SU-DHL-6 (cell line): ENCODE results near the gene NRP2.

Experiments used
- H2AFZ ChIP-seq: fragments of 200-600 bp; sonication (generic); 2 replicates; pipeline ENCODE4 v1.6.1; 2014; ENCODE audit warnings: low read depth, mild to moderate bottlenecking, moderate library complexity, mixed read lengths, antibody characterized with exemption, low read length; ENCODE audit not compliant: severe bottlenecking
- H3F3A ChIP-seq: fragments of 200-600 bp; shearing (Covaris generic); 2 replicates; pipeline ENCODE4 v1.6.0; 2016; ENCODE audit warnings: antibody characterized with exemption, mild to moderate bottlenecking; ENCODE audit not compliant: insufficient read depth
- H3K27ac ChIP-seq: fragments of 200-600 bp; sonication (generic); 2 replicates; pipeline ENCODE4 v1.5.1; 2016; ENCODE audit warnings: low read depth, mild to moderate bottlenecking, low read length, moderate library complexity, mixed read lengths
- H3K27me3 ChIP-seq: fragments of 200-600 bp; sonication (generic), shearing (Covaris generic); 2 replicates; pipeline ENCODE4 v1.6.0; 2014; ENCODE audit warnings: mild to moderate bottlenecking, low read length
- H3K36me3 ChIP-seq: fragments of 200-600 bp; sonication (generic); 2 replicates; pipeline ENCODE4 v1.6.1; 2014; ENCODE audit warnings: mild to moderate bottlenecking, low read length, mixed read lengths
- H3K4me2 ChIP-seq: fragments of 300-600, 200-600 bp; shearing (Covaris generic), sonication (generic); 2 replicates; pipeline ENCODE4 v1.6.0; 2014; ENCODE audit warnings: low read length, low read depth, mild to moderate bottlenecking; ENCODE audit not compliant: poor library complexity, severe bottlenecking
- H3K4me3 ChIP-seq: fragments of 200-600 bp; sonication (generic); 2 replicates; pipeline ENCODE4 v1.5.1; 2014; ENCODE audit warnings: antibody characterized with exemption, low read length, mild to moderate bottlenecking, mixed read lengths; ENCODE audit not compliant: insufficient read depth, poor library complexity, severe bottlenecking
- H3K79me2 ChIP-seq: fragments of 200-600 bp; sonication (generic); 2 replicates; pipeline ENCODE4 v1.6.1; 2014; ENCODE audit warnings: mild to moderate bottlenecking, low read length, moderate library complexity; ENCODE audit not compliant: insufficient read depth
- H3K9ac ChIP-seq: fragments of 200-600 bp; sonication (generic); 2 replicates; pipeline ENCODE4 v1.7.0; 2014; ENCODE audit warnings: mild to moderate bottlenecking, low read length
- H3K9me2 ChIP-seq: fragments of 200-600 bp; sonication (generic); replicated peaks from 2 replicates; pipeline ENCODE4 v1.6.1; 2014; ENCODE audit warnings: low read length; ENCODE audit not compliant: insufficient read depth
- H3K9me3 ChIP-seq: fragments of 200-600 bp; sonication (generic); 2 replicates; pipeline ENCODE4 v1.6.1; 2014; ENCODE audit warnings: low read length, mixed read lengths; ENCODE audit not compliant: insufficient read depth
- H4K20me1 ChIP-seq: fragments of 200-600 bp; sonication (generic); 2 replicates; pipeline ENCODE4 v1.6.1; 2014; ENCODE audit warnings: low read depth, mild to moderate bottlenecking, antibody characterized with exemption, low read length, moderate library complexity, mixed read lengths
- EZH2phosphoT487 ChIP-seq: fragments of 200-600 bp; sonication (generic), shearing (Covaris generic); conservative IDR thresholded peaks from 2 replicates; pipeline ENCODE4 v1.6.1; 2018; ENCODE audit warnings: mild to moderate bottlenecking, antibody characterized with exemption, low read length, moderate library complexity, mixed read lengths
- TF ChIP-seq, protein P1 (sequence below): fragments of 200-600 bp; sonication (generic); IDR thresholded peaks from one replicate; pipeline ENCODE4 v1.5.1; 2017; ENCODE audit warnings: antibody characterized with exemption, mild to moderate bottlenecking, low read length, moderate library complexity; ENCODE audit not compliant: insufficient read depth, poor library complexity, severe bottlenecking

NRP2 gene

DNA sequence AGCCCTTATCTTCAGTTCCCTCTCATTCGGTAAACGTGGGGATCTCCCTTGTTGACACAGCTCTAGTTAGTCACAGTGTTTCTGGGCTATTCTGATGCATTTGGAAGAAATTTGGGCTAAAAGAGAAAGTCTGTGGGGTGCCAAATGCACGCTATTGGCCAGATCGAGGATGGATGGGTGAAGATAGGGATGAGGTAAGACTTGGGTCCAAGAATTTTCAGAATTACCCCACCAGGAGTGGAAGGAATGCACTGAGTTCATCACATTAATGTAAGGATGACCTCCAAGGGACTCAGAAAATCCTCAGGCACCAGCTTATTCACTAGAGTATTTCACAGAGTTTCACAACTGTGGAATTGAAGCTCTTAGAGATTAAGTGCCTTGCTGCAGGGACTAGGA, 49.3 kb downstream of the NRP2 start:
- H3K36me3 ChIP-seq, result no peaks in the 10 kb centered on the region
- H3K27me3 ChIP-seq, result no peaks in the 10 kb centered on the region
- H3K9me3 ChIP-seq, result no peaks in the 10 kb centered on the region
- no peaks in the 10 kb centered on the region for H3K79me2 ChIP-seq
- H2AFZ ChIP-seq, result no peak overlapping the region
- no peaks in the 10 kb centered on the region for H4K20me1 ChIP-seq
- no peaks in the 10 kb centered on the region for H3K9me2 ChIP-seq
- no peak overlapping the region for H3K9ac ChIP-seq
- no peak overlapping the region for H3K27ac ChIP-seq
- H3K4me2 ChIP-seq, result no peak overlapping the region
- TF ChIP-seq EZH2phosphoT487, result no peak
- TF ChIP-seq, protein P1, sequence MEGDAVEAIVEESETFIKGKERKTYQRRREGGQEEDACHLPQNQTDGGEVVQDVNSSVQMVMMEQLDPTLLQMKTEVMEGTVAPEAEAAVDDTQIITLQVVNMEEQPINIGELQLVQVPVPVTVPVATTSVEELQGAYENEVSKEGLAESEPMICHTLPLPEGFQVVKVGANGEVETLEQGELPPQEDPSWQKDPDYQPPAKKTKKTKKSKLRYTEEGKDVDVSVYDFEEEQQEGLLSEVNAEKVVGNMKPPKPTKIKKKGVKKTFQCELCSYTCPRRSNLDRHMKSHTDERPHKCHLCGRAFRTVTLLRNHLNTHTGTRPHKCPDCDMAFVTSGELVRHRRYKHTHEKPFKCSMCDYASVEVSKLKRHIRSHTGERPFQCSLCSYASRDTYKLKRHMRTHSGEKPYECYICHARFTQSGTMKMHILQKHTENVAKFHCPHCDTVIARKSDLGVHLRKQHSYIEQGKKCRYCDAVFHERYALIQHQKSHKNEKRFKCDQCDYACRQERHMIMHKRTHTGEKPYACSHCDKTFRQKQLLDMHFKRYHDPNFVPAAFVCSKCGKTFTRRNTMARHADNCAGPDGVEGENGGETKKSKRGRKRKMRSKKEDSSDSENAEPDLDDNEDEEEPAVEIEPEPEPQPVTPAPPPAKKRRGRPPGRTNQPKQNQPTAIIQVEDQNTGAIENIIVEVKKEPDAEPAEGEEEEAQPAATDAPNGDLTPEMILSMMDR, result no peak
- no peak overlapping the region for H3K4me3 ChIP-seq
- no peaks in the 10 kb centered on the region for H3F3A ChIP-seq

DNA sequence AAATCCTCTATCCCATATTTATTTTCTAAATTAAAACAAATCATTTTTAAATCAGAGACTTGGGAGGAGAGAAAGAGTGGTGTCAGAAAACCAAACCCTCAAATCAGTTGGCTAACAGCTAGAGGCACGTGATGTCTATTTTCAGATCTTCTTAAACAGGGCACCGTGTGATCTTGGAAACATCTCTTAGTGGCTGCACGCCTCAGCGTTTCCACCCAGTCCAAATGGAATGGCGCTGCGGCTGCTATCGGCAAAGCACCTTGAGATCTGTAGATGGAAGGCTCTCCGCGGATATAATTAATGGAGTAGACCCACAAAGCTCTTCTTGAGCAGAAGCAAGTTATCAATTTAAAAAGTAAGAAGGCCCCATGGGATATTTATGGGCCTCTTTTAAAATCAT, 50.0 kb downstream of the NRP2 start:
- H2AFZ ChIP-seq, result no peak overlapping the region
- no peaks in the 10 kb centered on the region for H3K79me2 ChIP-seq
- no peaks in the 10 kb centered on the region for H3K36me3 ChIP-seq
- no peaks in the 10 kb centered on the region for H3F3A ChIP-seq
- no peak overlapping the region for H3K4me2 ChIP-seq
- no peak overlapping the region for H3K4me3 ChIP-seq
- H3K9ac ChIP-seq, result no peak overlapping the region
- H4K20me1 ChIP-seq, result no peaks in the 10 kb centered on the region
- H3K27ac ChIP-seq, result no peak overlapping the region
- H3K27me3 ChIP-seq, result no peaks in the 10 kb centered on the region
- H3K9me3 ChIP-seq, result no peaks in the 10 kb centered on the region
- no peak for TF ChIP-seq EZH2phosphoT487
- TF ChIP-seq, protein P1, result no peak
- H3K9me2 ChIP-seq, result no peaks in the 10 kb centered on the region

DNA sequence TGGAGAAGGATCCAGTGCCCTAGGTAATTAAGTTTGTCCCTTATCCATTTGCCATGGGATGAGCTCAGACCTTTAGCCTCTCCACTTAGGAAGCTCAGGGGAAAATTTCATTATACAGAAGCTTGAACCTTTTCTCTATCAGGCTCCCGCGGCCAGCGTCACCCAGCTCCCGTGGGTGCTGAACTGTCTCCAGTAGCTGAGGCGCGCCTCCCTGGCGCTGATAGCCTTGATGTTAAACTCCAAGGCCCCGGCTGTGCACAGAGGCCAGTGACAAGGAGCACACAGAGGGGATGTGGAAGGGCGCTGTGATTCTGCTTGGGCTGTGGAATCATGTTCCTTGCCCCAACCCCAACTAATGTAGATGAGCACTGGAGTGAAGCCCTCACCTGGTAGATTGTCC, 50.8 kb downstream of the NRP2 start:
- Histone ChIP-seq H3F3A (no peaks in the 10 kb centered on the region), H3K4me2 (no peak overlapping the region), H3K4me3 (no peak overlapping the region), H4K20me1 (no peaks in the 10 kb centered on the region), H3K9ac (no peak overlapping the region), H3K27ac (no peak overlapping the region), H3K27me3 (no peaks in the 10 kb centered on the region), H2AFZ (no peak overlapping the region), H3K79me2 (no peaks in the 10 kb centered on the region), H3K9me3 (no peaks in the 10 kb centered on the region), H3K36me3 (no peaks in the 10 kb centered on the region), H3K9me2 (no peaks in the 10 kb centered on the region)
- TF ChIP-seq, protein P1, result no peak
- no peak for TF ChIP-seq EZH2phosphoT487

DNA sequence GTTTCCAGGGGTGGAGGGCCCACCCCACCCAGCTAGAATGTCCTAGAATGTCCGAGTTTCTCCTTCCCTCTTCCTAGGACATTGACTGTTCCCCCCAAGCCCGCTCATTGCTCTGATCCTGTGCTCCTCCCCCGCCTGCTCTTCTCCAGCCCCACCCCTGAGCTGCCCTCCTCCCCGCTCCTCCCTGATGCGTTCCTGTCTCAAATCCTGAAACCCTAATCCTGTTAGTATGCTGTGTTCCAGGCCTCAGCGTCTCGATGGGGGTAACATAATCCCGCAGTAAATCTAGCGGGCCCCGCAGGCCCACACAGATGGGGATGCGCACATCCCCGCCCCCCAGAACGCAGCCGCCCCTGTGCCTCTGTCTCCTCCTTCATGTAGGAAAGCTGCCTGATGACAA, 51.3 kb downstream of the NRP2 start:
- no peak for TF ChIP-seq EZH2phosphoT487
- TF ChIP-seq, protein P1, result no peak
- Histone ChIP-seq H2AFZ (no peak overlapping the region), H3K4me2 (no peak overlapping the region), H3K27me3 (no peaks in the 10 kb centered on the region), H3K9me2 (no peaks in the 10 kb centered on the region), H4K20me1 (no peaks in the 10 kb centered on the region), H3K36me3 (no peaks in the 10 kb centered on the region), H3K27ac (no peak overlapping the region), H3K79me2 (no peaks in the 10 kb centered on the region), H3K9ac (no peak overlapping the region), H3K4me3 (no peak overlapping the region), H3K9me3 (no peaks in the 10 kb centered on the region), H3F3A (no peaks in the 10 kb centered on the region)
